NB4 (cell line): ENCODE data around the gene TRAPPC3L.

Experiments
- CTCF ChIP-seq: IDR thresholded peaks from one replicate; pipeline ENCODE4 v1.5.1; 2012; ENCODE audit warnings: low read depth, low read length
- MYC ChIP-seq: IDR thresholded peaks from 2 replicates; pipeline ENCODE4 v1.6.1; 2011; ENCODE audit warnings: low read depth, low read length
- POLR2A ChIP-seq: IDR thresholded peaks from 2 replicates; pipeline ENCODE4 v1.6.1; 2011; ENCODE audit warnings: mild to moderate bottlenecking; ENCODE audit not compliant: insufficient read length; ENCODE audit errors: extremely low read depth
- TF ChIP-seq, protein P1 (sequence below): IDR thresholded peaks from 2 replicates; pipeline ENCODE4 v1.6.1; 2011; ENCODE audit warnings: low read depth, low read length

- TF ChIP-seq CTCF (no peak), POLR2A (no peak), MYC (no peak)
- TF ChIP-seq, protein P1, sequence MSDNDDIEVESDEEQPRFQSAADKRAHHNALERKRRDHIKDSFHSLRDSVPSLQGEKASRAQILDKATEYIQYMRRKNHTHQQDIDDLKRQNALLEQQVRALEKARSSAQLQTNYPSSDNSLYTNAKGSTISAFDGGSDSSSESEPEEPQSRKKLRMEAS, result no peak
Measured at GRCh38 chr6:116465246-116465645, 80.2 kb downstream of the TRAPPC3L start.
